ENCODE data around the gene NDST4. TPM values are rescaled to one million over a fixed set of nuclear protein-coding genes. Genes with fewer than 3 reads are reported as not detected.

Gene NDST4
- total RNA-seq, 1 donor from 2014 or later = 2.6 TPM

GRCh38 chr4:114780205-114780604, 333.2 kb downstream of the NDST4 start:
- Histone ChIP-seq H3K9me3 (ENCODE audit: control insufficient read depth in 3 of 3, low read length in 3 of 3) (no peaks in the 10 kb centered on the region), H3K4me3 (ENCODE audit: low read length in 3 of 3) (no peak overlapping the region), H3K36me3 (ENCODE audit: control insufficient read depth in 3 of 3, insufficient read depth in 3 of 3, low read length in 3 of 3) (no peaks in the 10 kb centered on the region), H3K27ac (ENCODE audit: low read depth, low read length) (no peak overlapping the region), H3K9ac (ENCODE audit: low read depth in 1 of 3, low read length in 3 of 3) (no peak overlapping the region), H3K4me1 (ENCODE audit: control insufficient read depth in 3 of 3, insufficient read depth in 3 of 3, low read length in 3 of 3) (no peaks in the 10 kb centered on the region), H3K27me3 (ENCODE audit: control insufficient read depth in 3 of 3, insufficient read depth in 3 of 3, low read length in 3 of 3) (no peaks in the 10 kb centered on the region)

Small RNAs within 50 kb of the gene (small RNA-seq; reads per million reads assigned to genes)
- not detected for gene RN7SL808P
